ENCODE data around the gene SH2D3A.

DNA sequence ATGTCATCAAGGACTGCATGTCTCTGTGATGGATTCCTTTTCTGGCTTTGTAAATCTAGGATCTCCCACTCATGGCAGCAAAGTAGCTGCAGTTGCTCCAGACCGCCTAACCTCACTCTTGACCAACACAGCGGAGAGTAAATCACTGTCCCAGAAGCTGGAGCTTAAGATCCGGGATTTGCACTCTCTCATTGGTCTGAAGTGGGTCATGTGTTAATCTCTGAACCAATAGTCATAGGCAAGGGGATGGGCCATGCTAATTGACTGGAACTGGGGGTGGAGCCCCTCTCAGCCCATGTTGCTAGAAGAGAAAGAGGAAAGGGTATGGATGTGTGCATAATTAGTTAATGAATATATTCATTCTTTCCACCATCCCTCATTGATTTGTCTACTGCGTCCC lies 39.3 kb upstream of the SH2D3A start:
- TF ChIP-seq TAF1 (IDR thresholded peaks at IDR 0.05; ENCODE audit: low read depth), result no peak
- TF ChIP-seq EP300 (IDR thresholded peaks at IDR 0.05; ENCODE audit: borderline replicate concordance), result no peak
- TF ChIP-seq, protein P1, sequence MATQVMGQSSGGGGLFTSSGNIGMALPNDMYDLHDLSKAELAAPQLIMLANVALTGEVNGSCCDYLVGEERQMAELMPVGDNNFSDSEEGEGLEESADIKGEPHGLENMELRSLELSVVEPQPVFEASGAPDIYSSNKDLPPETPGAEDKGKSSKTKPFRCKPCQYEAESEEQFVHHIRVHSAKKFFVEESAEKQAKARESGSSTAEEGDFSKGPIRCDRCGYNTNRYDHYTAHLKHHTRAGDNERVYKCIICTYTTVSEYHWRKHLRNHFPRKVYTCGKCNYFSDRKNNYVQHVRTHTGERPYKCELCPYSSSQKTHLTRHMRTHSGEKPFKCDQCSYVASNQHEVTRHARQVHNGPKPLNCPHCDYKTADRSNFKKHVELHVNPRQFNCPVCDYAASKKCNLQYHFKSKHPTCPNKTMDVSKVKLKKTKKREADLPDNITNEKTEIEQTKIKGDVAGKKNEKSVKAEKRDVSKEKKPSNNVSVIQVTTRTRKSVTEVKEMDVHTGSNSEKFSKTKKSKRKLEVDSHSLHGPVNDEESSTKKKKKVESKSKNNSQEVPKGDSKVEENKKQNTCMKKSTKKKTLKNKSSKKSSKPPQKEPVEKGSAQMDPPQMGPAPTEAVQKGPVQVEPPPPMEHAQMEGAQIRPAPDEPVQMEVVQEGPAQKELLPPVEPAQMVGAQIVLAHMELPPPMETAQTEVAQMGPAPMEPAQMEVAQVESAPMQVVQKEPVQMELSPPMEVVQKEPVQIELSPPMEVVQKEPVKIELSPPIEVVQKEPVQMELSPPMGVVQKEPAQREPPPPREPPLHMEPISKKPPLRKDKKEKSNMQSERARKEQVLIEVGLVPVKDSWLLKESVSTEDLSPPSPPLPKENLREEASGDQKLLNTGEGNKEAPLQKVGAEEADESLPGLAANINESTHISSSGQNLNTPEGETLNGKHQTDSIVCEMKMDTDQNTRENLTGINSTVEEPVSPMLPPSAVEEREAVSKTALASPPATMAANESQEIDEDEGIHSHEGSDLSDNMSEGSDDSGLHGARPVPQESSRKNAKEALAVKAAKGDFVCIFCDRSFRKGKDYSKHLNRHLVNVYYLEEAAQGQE (IDR thresholded peaks at IDR 0.05; ENCODE audit: low read depth), result no peak
- TF ChIP-seq, protein P2, sequence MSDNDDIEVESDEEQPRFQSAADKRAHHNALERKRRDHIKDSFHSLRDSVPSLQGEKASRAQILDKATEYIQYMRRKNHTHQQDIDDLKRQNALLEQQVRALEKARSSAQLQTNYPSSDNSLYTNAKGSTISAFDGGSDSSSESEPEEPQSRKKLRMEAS (IDR thresholded peaks at IDR 0.05), result no peak
- no peak for TF ChIP-seq EGR1 (IDR thresholded peaks at IDR 0.05)
- no peak for TF ChIP-seq TCF12 (IDR thresholded peaks at IDR 0.05; ENCODE audit: low read depth)
- no peak for TF ChIP-seq FOXM1 (IDR thresholded peaks at IDR 0.05; ENCODE audit: borderline replicate concordance, low read depth)
- no peak for TF ChIP-seq CEBPB (IDR thresholded peaks at IDR 0.05)
- no peak for TF ChIP-seq NFIC (IDR thresholded peaks at IDR 0.05)

Data from Ishikawa (cell line).